Measurements from ENCODE around the gene CTLA4.
A peak's percentile ranks its signal among the peaks of the same experiment; 100 is the strongest.
"Not testable (repeated sequence)": the region's sequence is repeated elsewhere in the genome, so short reads cannot be mapped to it uniquely, and the experiment has no call there.

CTLA4 gene

DNA sequence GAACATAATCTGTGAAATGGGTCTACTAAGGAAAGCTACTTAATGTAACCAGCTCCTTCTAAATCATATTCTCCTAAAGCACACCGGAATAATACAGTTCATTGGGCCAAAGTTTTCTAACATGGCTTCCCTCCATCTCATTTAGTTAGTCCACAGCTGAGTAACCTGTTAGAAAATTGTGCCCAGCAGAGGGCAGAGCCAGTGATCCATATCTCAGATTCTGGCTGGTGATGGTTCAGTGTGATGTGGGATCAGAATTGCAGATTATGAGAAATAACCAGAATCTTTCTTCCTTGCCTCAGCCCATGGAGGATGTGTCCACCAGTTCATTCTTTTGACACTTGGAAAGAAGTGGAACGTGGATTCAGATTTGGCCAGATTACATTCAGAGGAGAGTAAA is 9.4 kb upstream of the CTLA4 start:
- DNase-seq (ENCODE audit: low read depth): no peak

DNA sequence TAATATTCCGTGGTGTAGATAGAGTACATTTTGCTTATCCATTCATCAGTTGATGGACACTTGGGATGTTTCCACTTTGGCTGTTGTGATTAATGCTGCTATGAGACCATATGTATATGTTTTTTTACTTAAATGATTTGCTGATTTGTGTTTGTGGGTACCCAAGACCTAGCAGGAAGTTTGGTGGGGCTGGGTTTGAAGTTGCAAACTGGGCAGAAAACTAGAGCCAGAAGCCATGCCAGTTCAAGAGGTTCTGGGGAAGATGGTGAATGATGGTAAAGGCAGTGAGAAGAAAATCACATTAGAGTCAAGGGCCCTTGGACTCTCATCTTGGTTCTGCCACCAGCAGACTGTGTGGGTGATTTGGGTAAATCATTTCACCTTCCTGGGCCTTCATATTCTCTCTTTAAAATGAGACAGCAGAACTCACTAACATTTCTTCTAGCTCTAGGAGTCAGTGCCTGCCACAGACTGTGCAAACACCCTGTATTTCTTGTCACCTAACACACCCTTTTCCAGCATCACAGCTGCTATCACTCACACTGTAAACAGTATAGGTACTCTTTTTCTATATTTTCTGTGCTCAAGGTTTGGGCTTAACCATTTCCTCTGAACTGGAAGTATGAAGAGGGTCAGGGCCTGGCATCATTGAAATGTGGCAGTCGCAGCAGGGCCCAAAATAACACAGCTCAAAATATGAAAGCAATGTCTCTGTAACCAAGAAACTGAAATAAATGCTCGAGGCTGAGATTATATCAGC is 8.4 kb upstream of the CTLA4 start:
- DNase-seq (ENCODE audit: low read depth): no peak

DNA sequence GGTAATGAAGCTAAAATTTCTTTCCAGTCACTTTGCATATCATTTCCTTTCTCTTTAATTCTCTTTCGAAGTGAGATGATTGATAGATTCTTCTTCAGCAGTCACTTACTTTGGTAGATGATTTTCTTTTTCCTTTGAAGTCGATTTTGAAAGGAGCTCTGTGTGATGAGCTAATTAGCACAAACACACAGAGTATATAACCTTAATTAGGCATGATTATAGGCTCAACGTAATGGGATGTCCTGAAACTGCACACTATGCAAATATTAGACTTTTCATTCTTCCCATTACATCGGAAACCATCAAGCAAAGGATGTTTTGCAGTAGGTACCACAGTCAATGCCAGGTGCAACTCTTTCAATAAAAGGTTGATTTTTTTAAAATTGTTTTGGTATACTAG is 6.4 kb upstream of the CTLA4 start:
- no peak for DNase-seq (ENCODE audit: low read depth)

DNA sequence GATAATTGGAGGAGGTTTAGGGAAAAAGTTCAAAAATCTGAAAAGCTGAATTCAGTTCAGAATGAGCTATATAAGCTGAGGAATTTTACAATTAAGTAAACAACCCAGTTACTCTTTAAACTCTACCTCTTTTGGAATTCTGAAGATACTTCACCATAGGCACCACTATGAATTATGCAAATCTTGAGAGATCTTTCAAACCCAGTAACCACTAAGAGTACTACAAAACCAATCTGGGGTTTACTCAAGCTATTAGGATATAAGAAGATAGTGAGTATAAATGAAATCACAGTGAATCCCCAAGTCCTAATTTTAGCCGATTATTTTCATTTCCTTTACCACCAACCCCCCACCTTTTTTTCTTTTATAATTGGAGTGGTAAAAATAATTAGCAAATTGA is 6.0 kb upstream of the CTLA4 start:
- no peak for DNase-seq (ENCODE audit: low read depth)

- no peak for DNase-seq (ENCODE audit: low read depth)
Observed at GRCh38 chr2:203869223-203870042, 1.9 kb downstream of the CTLA4 start.

DNA sequence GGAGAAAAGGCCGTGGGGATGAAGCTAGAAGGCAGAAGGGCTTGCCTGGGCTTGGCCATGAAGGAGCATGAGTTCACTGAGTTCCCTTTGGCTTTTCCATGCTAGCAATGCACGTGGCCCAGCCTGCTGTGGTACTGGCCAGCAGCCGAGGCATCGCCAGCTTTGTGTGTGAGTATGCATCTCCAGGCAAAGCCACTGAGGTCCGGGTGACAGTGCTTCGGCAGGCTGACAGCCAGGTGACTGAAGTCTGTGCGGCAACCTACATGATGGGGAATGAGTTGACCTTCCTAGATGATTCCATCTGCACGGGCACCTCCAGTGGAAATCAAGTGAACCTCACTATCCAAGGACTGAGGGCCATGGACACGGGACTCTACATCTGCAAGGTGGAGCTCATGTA is 2.9 kb downstream of the CTLA4 start:
- no peak for DNase-seq (ENCODE audit: low read depth)

DNA sequence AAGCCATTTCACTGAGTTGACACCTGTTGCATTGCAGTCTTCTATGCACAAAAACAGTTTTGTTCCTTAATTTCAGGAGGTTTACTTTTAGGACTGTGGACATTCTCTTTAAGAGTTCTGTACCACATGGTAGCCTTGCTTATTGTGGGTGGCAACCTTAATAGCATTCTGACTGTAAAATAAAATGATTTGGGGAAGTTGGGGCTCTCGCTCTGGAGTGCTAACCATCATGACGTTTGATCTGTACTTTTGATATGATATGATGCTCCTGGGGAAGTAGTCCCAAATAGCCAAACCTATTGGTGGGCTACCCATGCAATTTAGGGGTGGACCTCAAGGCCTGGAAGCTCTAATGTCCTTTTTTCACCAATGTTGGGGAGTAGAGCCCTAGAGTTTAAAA is 3.4 kb downstream of the CTLA4 start:
- DNase-seq (ENCODE audit: low read depth): no peak

GRCh38 chr2:203871371-203871983 is 3.9 kb downstream of the CTLA4 start:
- DNase-seq (ENCODE audit: low read depth): no peak

GRCh38 chr2:203873461-203873860 is 5.9 kb downstream of the CTLA4 start:
- DNase-seq (ENCODE audit: low read depth): no peak

DNA sequence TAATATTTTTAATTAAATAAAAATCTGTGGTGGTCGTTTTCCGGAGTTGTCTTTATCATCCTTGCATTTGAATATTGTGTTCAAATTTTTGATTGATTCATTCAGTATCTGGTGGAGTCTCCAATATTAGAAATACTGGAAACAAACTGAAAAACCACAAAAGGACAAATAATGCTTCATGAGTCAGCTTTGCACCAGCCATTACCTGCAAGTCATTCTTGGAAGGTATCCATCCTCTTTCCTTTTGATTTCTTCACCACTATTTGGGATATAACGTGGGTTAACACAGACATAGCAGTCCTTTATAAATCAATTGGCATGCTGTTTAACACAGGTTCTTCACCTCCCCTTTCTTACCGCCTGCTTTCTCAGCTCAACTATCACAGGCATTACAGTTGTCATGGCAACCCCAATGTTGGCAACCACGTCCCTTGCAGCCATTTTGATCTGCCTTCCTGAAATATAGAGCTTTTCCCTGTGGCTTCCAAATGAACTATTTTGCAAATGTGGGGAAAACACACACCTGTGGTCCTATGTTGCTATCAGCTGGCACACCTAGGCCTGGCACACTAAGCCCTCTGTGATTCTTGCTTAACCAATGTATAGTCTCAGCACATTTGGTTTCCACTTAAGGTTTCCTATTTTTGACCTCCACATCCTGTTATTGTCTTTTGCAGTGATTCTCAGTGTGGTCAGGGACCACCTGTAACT is 6.5 kb downstream of the CTLA4 start:
- DNase-seq (ENCODE audit: low read depth): no peak

GRCh38 chr2:203875471-203875870 is 7.9 kb downstream of the CTLA4 start:
- no peak for DNase-seq (ENCODE audit: low read depth)

DNA sequence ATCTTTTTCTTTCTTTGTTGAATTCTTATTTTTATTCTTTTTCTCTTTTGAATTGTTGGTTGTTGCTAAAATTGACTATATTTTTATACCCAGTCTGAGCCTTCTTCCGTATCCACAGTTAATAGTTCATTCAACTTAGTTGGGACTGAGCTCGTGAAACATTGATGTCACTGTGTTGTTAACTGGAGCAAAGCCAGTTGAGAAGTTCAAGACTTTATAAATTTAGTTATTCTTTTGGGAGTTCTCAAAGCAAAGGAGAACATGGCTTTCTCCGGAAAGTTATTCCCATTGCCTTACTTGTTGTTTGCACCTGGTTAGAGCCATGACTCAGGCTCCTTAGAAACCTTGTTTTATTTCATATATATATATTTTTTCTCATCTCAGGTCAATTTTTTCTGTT is 8.8 kb downstream of the CTLA4 start:
- no peak for DNase-seq (ENCODE audit: low read depth)

GRCh38 chr2:203878063-203878462 is 10.5 kb downstream of the CTLA4 start:
- peak; percentile 16 for DNase-seq (ENCODE audit: low read depth)

DNA sequence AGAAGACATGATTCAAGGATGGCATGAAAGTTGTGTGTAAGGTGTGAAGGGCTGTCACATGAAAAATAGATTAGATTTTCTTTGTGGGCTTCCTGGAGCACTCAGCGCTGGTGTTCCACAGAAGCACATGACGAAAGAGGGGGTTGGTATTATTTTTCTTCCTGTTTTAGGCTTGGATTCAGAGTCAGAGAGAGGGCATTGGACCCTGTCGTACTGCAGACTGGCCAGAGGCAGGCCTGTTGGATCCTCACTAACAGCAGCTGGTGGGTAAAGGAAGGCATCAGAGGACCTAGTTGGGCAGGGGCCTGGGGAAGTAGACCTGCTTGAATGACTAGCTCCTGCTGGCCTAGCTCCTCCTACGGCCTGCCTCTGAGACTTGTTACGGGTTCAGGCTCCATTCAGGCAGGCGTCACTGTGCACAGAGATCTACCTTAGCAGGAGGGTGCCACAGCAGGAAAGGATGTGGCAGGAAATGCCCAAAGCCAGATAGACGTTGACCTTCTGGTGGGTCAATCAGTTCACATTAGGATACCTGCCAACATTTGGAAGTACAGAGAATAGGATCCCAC is 13.1 kb downstream of the CTLA4 start:
- DNase-seq (ENCODE audit: low read depth): no peak

DNA sequence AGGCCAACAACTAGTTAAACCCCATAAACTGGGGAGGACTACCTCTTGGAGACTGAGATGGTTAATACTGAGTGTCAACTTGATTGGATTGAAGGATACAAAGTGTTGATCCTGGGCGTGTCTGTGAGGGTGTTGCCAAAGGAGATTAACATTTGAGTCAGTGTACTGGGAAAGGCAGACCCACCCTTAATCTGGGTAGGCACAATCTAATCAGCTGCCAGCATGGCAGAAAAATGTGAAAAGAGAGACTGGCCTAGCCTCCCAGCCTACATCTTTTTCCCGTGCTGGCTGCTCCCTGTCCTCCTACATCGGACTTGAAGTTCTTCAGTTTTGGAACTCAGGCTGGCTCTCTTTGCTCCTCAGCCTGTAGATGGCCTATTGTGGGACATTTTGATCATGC is 13.6 kb downstream of the CTLA4 start:
- not testable (repeated sequence) for DNase-seq (ENCODE audit: low read depth)

DNA sequence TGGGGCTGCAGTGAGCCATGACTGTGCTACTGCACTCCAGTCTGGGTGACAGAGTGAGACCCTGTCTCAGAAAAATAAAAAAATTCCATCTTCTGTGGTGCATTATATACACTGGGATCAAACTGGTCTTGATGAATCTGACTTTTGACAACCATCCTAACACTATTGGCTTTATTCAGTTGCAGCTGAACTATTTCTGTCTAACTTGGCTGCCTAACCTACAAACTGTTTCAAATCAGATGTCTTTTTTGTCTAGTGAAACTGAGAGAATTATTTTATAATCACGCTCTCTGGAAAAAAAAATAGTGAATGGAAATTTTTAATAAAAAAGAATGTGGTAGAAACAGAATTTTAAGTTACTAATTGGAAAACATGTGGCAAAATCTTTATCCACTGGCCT is 15.0 kb downstream of the CTLA4 start:
- DNase-seq (ENCODE audit: low read depth): no peak

GRCh38 chr2:203886661-203887151 is 19.1 kb downstream of the CTLA4 start:
- DNase-seq (ENCODE audit: low read depth): no peak

DNA sequence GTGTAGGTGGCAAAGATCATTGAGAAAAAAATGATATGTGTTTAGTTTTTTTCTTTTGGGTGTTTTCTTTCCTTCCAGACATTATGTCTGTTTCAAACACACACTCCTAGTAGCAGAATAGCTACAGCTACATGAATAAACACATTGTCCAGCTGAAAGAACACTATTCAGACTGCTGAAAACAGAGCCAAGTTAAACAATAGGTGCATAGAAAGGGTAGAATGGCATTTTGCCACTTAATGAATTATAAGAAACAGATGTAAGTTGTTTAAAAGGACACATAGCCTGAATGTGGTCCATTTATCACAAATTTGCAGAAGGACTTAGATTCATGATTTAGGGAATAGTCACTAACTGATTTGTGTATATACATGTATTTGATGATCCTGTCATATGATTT is 20.1 kb downstream of the CTLA4 start:
- DNase-seq (ENCODE audit: low read depth): no peak

DNA sequence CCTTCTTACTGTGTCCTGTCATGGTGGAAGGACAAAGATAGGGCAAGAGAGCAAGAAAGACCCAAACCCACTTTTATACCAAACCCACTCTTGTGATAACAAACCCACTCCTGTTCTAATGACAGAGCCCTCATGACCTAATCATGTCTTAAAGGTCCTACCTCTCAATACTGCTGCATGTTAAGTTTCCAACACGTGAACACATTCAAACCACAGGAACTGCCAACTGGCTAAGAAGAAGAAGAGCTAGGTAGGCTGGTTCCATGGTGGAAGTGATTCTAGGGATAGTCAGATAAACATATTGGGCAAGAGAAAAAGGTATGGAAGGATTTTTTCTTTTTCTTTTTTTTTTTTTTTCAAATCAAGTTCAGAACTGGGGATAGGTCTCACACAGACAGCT is 22.0 kb downstream of the CTLA4 start:
- DNase-seq (ENCODE audit: low read depth): no peak

DNA sequence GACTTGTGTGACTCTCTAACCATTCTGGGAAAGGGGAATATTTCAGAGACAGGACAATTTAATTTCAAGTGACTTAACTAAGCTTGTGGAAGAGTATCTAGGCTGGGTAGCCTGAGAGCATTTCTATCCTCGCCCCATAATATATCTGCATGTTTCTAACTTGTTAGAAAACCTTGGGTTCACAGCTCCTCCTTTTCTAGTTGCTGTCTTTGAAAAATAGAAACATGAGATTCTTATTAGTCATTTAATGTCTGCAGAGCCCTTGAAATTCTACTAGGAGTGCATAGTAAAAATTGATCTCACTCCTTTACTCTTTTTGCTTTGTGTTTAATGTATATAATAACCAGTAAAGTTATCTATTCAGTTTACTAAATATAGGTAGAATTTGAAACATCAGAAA is 22.4 kb downstream of the CTLA4 start:
- DNase-seq (ENCODE audit: low read depth): no peak

- no peak for DNase-seq (ENCODE audit: low read depth)
Observed at GRCh38 chr2:203890733-203891132, 23.2 kb downstream of the CTLA4 start.

- DNase-seq (ENCODE audit: low read depth): no peak
Observed at GRCh38 chr2:203891474-203891873, 23.9 kb downstream of the CTLA4 start.

Measured in stromal cell of bone marrow (primary cell).